Measurements from ENCODE around the gene CTRB1. TPM values are rescaled to one million over a fixed set of nuclear protein-coding genes. Genes with fewer than 3 reads are reported as not detected.

The CTRB1 gene
- total RNA-seq, 1 experiment from 2014 or later, result not detected

DNA sequence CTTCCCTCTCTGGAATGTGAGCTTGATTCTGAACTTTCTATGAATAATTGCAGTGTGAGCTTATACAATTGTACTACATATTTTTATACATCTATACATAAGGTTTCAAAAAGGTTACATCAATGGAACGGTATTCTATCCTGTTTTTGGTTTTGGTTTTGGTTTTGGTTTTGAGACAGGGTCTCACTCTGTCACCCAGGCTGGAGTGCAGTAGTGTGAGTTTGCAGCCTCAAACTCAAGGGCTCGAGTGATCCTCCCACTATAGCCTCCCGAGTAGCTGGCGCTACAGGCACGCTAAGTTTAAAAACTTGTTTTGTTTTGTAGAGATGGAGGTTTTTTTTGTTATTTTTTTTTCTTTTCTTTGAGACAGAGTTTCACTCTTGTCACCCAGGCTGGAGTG, 1.1 kb downstream of the CTRB1 start:
- no peak overlapping the region for H3T11ph ChIP-seq (ENCODE audit: low read length)
- no peaks in the 10 kb centered on the region for H3K4me1 ChIP-seq (ENCODE audit: insufficient read depth, low read length)
- H3K23me2 ChIP-seq (ENCODE audit: insufficient read length, low read depth, low read length, poor library complexity, severe bottlenecking), result no peaks in the 10 kb centered on the region
- Mint-ChIP-seq H3K36me3 (ENCODE audit: insufficient read depth in 1 of 3, low read depth in 3 of 3) (no peaks in the 10 kb centered on the region), H3K4me1 (0 out of 4 replicates have a peak, but pooled peaks cover 0 to 5% of the 10 kb centered on the region in 2 experiments), H3K9me3 (no peaks in the 10 kb centered on the region), H3K27ac (no peak overlapping the region), H3K4me3 (no peak overlapping the region), H3K27me3 (ENCODE audit: low read depth) (0 out of 2 replicates have a peak, but pooled peaks cover 2% of the 10 kb centered on the region)
- no peak overlapping the region for H3K18ac ChIP-seq (ENCODE audit: insufficient read length, low read depth, low read length)
- no peak overlapping the region for H4K91ac ChIP-seq (ENCODE audit: insufficient read length, low read depth, low read length)
- no peak overlapping the region for H3K4me2 ChIP-seq (ENCODE audit: insufficient read depth, insufficient read length, low read length)
- no peak overlapping the region for H4K5ac ChIP-seq (ENCODE audit: insufficient read length, low read depth, low read length)
- H4K8ac ChIP-seq (replicated peaks; ENCODE audit: insufficient read length, low read depth, low read length), result no peak overlapping the region
- no peak overlapping the region for H2AK5ac ChIP-seq (ENCODE audit: insufficient read length, low read length)
- DNase-seq, result no peak
- no peak overlapping the region for H3K56ac ChIP-seq (ENCODE audit: insufficient read length, low read depth, low read length)
- H3K4ac ChIP-seq (ENCODE audit: low read depth, low read length), result no peak overlapping the region
- TF ChIP-seq CTCF (conservative IDR thresholded peaks at IDR 0.05), result no peak
- no peak overlapping the region for H3K23ac ChIP-seq (ENCODE audit: insufficient read length, low read depth, low read length)
- no peak overlapping the region for H3K14ac ChIP-seq (ENCODE audit: insufficient read depth, low read length)
- no peaks in the 10 kb centered on the region for H3K9me3 ChIP-seq (ENCODE audit: control insufficient read depth, low read depth, low read length)
- no peaks in the 10 kb centered on the region for H3K79me2 ChIP-seq (ENCODE audit: insufficient read depth, low read length)
- no peak overlapping the region for H2BK20ac ChIP-seq (ENCODE audit: low read depth, low read length, poor library complexity, severe bottlenecking)
- H2BK15ac ChIP-seq (ENCODE audit: low read depth, low read length), result no peak overlapping the region
- H4K20me1 ChIP-seq (ENCODE audit: control insufficient read depth, insufficient read depth, insufficient read length), result no peaks in the 10 kb centered on the region
- H2BK120ac ChIP-seq (ENCODE audit: low read depth, low read length, poor library complexity, severe bottlenecking), result no peak overlapping the region
- H3K9ac ChIP-seq (ENCODE audit: extremely low read depth, insufficient read length, low read length), result no peak overlapping the region
- H2BK12ac ChIP-seq (ENCODE audit: insufficient read length, low read depth, low read length), result no peak overlapping the region
- H2BK5ac ChIP-seq (ENCODE audit: insufficient read length, low read length), result no peak overlapping the region
- no peaks in the 10 kb centered on the region for H3K79me1 ChIP-seq (ENCODE audit: insufficient read depth, low read depth, low read length, poor library complexity, severe bottlenecking)
- no peaks in the 10 kb centered on the region for H3K27me3 ChIP-seq (ENCODE audit: insufficient read depth, low read length)
- no CpG with 5 or more reads among the region's 5 CpGs for WGBS (ENCODE audit: extremely low coverage, insufficient read length, low lambda C conversion rate)
- no peak overlapping the region for H3K27ac ChIP-seq (ENCODE audit: insufficient read length, low read depth, low read length)
- no peak overlapping the region for H2AFZ ChIP-seq (ENCODE audit: low read length)

Data from H9 (cell line).